Measurements from ENCODE around the gene LMF2. TPM values are rescaled to one million over a fixed set of nuclear protein-coding genes. Genes with fewer than 3 reads are reported as not detected.
"Not testable (repeated sequence)": the region's sequence is repeated elsewhere in the genome, so short reads cannot be mapped to it uniquely, and the experiment has no call there.

LMF2 gene
- total RNA-seq, 4 donors from 2014 or later = 19.7 to 61.3 (median 32.0) TPM

GRCh38 chr22:50540381-50540780 is 32.9 kb upstream of the LMF2 start:
- Histone ChIP-seq H3K9me3 (no peaks in the 10 kb centered on the region), H3K4me1 (no peaks in the 10 kb centered on the region), H3K4me3 (no peak overlapping the region), H3K27me3 (no peaks in the 10 kb centered on the region), H3K36me3 (no peaks in the 10 kb centered on the region), H3K27ac (peak overlapping the region in 1 of 2 donors; percentile 93)
- intact Hi-C loops (cut with DNase I; ENCODE audit: low total_unique reads) = no loop called here
- TF ChIP-seq POLR2A (IDR thresholded peaks at IDR 0.05) (no peak), CTCF (IDR thresholded peaks at IDR 0.05) (no peak)
- no peak for DNase-seq

GRCh38 chr22:50537765-50538164 is 30.3 kb upstream of the LMF2 start:
- DNase-seq = no peak
- no peaks in the 10 kb centered on the region for H3K36me3 ChIP-seq
- intact Hi-C loops (cut with DNase I; ENCODE audit: low total_unique reads) = no loop called here
- H3K27me3 ChIP-seq = peaks cover under 1 to 2% of the 10 kb centered on the region in 2 donors
- TF ChIP-seq POLR2A (IDR thresholded peaks at IDR 0.05) (no peak), CTCF (IDR thresholded peaks at IDR 0.05) (no peak)
- H3K4me3 ChIP-seq = no peak overlapping the region
- no peaks in the 10 kb centered on the region for H3K9me3 ChIP-seq
- no peaks in the 10 kb centered on the region for H3K4me1 ChIP-seq
- no peak overlapping the region for H3K27ac ChIP-seq

GRCh38 chr22:50536226-50536625 is 28.7 kb upstream of the LMF2 start:
- Histone ChIP-seq H3K9me3 (no peaks in the 10 kb centered on the region), H3K27me3 (peaks cover 4 to 8% of the 10 kb centered on the region in 2 donors), H3K4me3 (no peak overlapping the region), H3K4me1 (peaks cover 0 to 2% of the 10 kb centered on the region in 2 donors), H3K27ac (no peak overlapping the region), H3K36me3 (no peaks in the 10 kb centered on the region)
- TF ChIP-seq POLR2A (IDR thresholded peaks at IDR 0.05) (no peak), CTCF (IDR thresholded peaks at IDR 0.05) (no peak)
- intact Hi-C loops (cut with DNase I; ENCODE audit: low total_unique reads) = no loop called here
- DNase-seq = no peak

- H3K9me3 ChIP-seq = no peaks in the 10 kb centered on the region
- no peak overlapping the region for H3K27ac ChIP-seq
- intact Hi-C loops (cut with DNase I; ENCODE audit: low total_unique reads) = no loop called here
- peaks cover 4 to 18% of the 10 kb centered on the region in 2 donors for H3K27me3 ChIP-seq
- TF ChIP-seq CTCF (IDR thresholded peaks at IDR 0.05) (no peak), POLR2A (IDR thresholded peaks at IDR 0.05) (no peak)
- H3K36me3 ChIP-seq = no peaks in the 10 kb centered on the region
- DNase-seq = no peak
- peaks cover 0 to 11% of the 10 kb centered on the region in 2 donors for H3K4me1 ChIP-seq
- H3K4me3 ChIP-seq = no peak overlapping the region
These were observed 27.6 kb upstream of the LMF2 start for GRCh38 chr22:50535113-50535512.

GRCh38 chr22:50533856-50534711 is 26.6 kb upstream of the LMF2 start:
- H3K4me3 ChIP-seq; H3K9me3 ChIP-seq; H3K36me3 ChIP-seq; intact Hi-C loops (cut with DNase I; ENCODE audit: low total_unique reads); DNase-seq; H3K27ac ChIP-seq: not testable (repeated sequence)
- Histone ChIP-seq H3K4me1 (peaks cover 0 to 11% of the 10 kb centered on the region in 2 donors), H3K27me3 (peaks cover 4 to 24% of the 10 kb centered on the region in 2 donors)

Measured in uterus (tissue), 4 donors.